Measurements from ENCODE around the gene CST4. TPM values are rescaled to one million over a fixed set of nuclear protein-coding genes. Genes with fewer than 3 reads are reported as not detected.

Gene CST4
- total RNA-seq, 2 donors from 2014 or later: not detected

DNA sequence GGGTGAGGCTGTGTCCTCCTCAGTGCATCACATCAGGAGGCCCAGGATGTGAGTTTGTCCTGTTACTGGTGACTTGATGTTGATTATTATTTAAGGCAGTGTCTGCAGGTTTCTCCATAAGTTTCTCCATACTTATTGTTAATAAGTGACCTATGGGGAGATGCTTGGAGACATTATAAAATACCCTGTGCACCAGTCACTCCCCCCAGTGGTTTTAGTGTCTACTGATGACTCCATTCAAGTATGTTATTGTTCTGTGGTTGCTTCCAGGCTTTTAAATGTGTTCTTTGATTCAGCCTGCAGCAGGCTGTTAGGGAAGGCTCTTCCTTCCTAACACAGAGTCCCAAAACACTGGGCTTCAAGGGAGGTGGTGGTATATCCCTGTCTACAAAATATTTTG is 36.5 kb downstream of the CST4 start:
- Histone ChIP-seq H3K36me3 (no peaks in the 10 kb centered on the region), H3K27ac (no peak overlapping the region), H3K4me3 (no peak overlapping the region), H3K27me3 (no peaks in the 10 kb centered on the region), H3K9me3 (no peaks in the 10 kb centered on the region), H3K4me1 (peaks cover 0 to 33% of the 10 kb centered on the region in 2 donors)
- no peak for DNase-seq (ENCODE audit: low spot score)
- TF ChIP-seq, protein P1, sequence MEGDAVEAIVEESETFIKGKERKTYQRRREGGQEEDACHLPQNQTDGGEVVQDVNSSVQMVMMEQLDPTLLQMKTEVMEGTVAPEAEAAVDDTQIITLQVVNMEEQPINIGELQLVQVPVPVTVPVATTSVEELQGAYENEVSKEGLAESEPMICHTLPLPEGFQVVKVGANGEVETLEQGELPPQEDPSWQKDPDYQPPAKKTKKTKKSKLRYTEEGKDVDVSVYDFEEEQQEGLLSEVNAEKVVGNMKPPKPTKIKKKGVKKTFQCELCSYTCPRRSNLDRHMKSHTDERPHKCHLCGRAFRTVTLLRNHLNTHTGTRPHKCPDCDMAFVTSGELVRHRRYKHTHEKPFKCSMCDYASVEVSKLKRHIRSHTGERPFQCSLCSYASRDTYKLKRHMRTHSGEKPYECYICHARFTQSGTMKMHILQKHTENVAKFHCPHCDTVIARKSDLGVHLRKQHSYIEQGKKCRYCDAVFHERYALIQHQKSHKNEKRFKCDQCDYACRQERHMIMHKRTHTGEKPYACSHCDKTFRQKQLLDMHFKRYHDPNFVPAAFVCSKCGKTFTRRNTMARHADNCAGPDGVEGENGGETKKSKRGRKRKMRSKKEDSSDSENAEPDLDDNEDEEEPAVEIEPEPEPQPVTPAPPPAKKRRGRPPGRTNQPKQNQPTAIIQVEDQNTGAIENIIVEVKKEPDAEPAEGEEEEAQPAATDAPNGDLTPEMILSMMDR (IDR thresholded peaks at IDR 0.05): no peak

DNA sequence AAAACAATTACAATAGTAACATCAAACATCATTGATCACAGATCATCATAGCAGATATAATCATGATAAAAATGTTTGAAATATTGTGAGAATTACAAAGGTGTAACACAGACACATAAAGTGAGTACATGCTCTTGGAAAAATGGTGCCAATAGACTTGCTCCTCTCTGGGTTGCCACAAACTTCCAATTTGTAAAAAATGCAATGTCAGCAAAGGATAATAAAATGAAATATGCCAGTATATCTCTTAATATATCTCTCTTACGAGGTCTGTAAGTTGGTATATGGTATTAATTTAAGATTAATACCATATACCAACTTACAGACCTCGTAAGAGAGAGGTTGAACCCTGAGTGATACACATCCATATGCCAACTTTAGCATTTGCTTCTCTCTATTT is 37.7 kb downstream of the CST4 start:
- no peaks in the 10 kb centered on the region for H3K9me3 ChIP-seq
- no peak overlapping the region for H3K27ac ChIP-seq
- H3K4me3 ChIP-seq: no peak overlapping the region
- peaks cover 0 to 27% of the 10 kb centered on the region in 2 donors for H3K4me1 ChIP-seq
- H3K36me3 ChIP-seq: no peaks in the 10 kb centered on the region
- DNase-seq (ENCODE audit: low spot score): no peak
- TF ChIP-seq, protein P1 (IDR thresholded peaks at IDR 0.05): no peak
- H3K27me3 ChIP-seq: no peaks in the 10 kb centered on the region

DNA sequence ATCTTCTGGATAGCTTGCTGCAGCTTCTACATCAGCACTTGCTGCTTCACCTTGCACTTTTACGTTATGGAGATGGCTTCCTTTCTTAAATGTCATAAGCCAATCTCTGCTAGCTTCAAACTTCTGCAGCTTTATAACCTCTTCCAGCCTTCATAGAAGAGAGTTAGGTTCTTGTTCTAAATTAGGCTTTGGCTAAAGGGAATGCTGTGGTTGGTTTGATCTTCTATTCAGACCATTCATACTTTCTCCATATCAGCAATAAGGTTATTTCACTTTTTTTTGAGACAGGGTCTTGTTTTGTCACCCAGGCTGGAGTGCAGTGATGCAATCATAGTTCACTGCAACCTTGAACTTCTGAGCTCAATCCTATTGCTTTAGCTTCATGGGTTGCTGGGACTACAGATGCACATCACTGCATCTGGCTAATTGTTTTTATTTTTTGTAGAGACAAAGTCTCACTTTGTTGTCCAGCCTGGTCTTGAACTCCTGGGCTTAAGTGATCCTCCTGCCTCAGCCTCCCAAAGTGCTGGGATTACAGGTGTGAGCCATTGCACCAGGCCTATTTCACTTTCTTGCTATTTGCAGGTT is 38.9 kb downstream of the CST4 start:
- Histone ChIP-seq H3K4me1 (peaks cover 0 to 15% of the 10 kb centered on the region in 2 donors), H3K27ac (no peak overlapping the region), H3K36me3 (no peaks in the 10 kb centered on the region), H3K4me3 (no peak overlapping the region), H3K9me3 (no peaks in the 10 kb centered on the region), H3K27me3 (no peaks in the 10 kb centered on the region)
- DNase-seq (ENCODE audit: low spot score): no peak
- TF ChIP-seq, protein P1 (IDR thresholded peaks at IDR 0.05): no peak

DNA sequence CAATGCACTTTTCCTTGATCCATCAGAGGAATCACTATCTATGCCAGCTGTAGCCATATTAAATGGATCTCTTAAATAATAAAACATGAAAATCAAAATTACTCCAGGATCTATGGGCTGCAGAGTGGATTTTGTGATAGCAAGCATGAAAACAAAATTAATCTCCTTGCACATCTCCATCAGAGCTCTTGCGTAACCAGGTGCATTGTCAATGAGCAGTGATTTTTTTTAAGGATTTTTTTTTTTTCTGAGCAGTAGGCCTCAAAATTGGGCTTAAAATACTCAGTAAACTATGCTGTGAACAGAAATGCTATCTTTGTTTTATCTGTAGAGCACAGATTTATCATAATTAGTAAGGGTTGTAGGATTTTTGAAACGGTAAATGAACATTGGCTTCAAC is 39.6 kb downstream of the CST4 start:
- no peaks in the 10 kb centered on the region for H3K27me3 ChIP-seq
- peaks cover 0 to 8% of the 10 kb centered on the region in 2 donors for H3K4me1 ChIP-seq
- DNase-seq (ENCODE audit: low spot score): no peak
- TF ChIP-seq, protein P1 (IDR thresholded peaks at IDR 0.05): no peak
- no peaks in the 10 kb centered on the region for H3K9me3 ChIP-seq
- H3K27ac ChIP-seq: no peak overlapping the region
- no peaks in the 10 kb centered on the region for H3K36me3 ChIP-seq
- no peak overlapping the region for H3K4me3 ChIP-seq

DNA sequence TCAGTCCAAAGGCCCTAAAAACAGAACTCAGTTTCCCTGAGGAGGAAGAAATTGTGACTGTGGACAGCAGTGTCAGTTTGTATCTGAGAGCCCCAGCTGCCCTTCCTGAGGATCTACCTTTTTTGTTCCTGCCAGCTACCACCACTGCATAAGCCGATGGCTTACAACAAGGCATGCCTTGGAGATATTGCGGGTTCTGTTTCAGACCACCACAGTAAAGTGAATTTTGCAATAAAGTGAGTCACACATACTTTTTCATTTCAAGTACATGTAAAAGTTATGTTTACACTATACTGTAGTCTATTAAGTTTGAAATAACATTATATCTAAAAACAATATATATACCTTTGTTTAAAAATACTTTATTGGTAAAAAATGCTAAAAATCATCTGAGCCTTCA is 41.5 kb downstream of the CST4 start:
- DNase-seq (ENCODE audit: low spot score): no peak
- no peaks in the 10 kb centered on the region for H3K36me3 ChIP-seq
- H3K27ac ChIP-seq: no peak overlapping the region
- TF ChIP-seq, protein P1 (IDR thresholded peaks at IDR 0.05): no peak
- no peaks in the 10 kb centered on the region for H3K27me3 ChIP-seq
- no peak overlapping the region for H3K4me3 ChIP-seq
- no peaks in the 10 kb centered on the region for H3K9me3 ChIP-seq
- peaks cover 0 to 4% of the 10 kb centered on the region in 2 donors for H3K4me1 ChIP-seq

Measured in right atrium auricular region (tissue), 2 donors.